ENCODE data around the gene FOXE3. TPM values are rescaled to one million over a fixed set of nuclear protein-coding genes. Genes with fewer than 3 reads are reported as not detected.

Gene FOXE3
- total RNA-seq = not detected in 2 replicates

GRCh38 chr1:47415728-47416318 is at the start of gene FOXE3:
TSS of gene FOXE3 (plus strand) at chr1:47416285. CDS start at chr1:47416316, 31 bp downstream.

GRCh38 chr1:47437447-47438164 is 21.5 kb downstream of the FOXE3 start, which contains the start of gene FOXD2:
TSS of gene FOXD2 (plus strand) at chr1:47438044. CDS start at chr1:47438136, 92 bp downstream.

Other genes starting within 250 kb of the FOXE3 start
- not detected in 2 replicates for gene PDZK1IP1, start 226.2 kb upstream of the FOXE3 start, total RNA-seq
- under 0.01 TPM in 2 replicates for gene TAL1, start 184.1 kb upstream of the FOXE3 start, total RNA-seq
- 1.7 and 2.6 TPM in 2 replicates for gene STIL, start 102.1 kb upstream of the FOXE3 start, total RNA-seq
- 89.6 and 106 TPM in 2 replicates for gene CMPK1, start 82.5 kb upstream of the FOXE3 start, total RNA-seq
- gene FOXD2, start 21.8 kb downstream of the FOXE3 start, total RNA-seq = under 0.01 TPM in 1 of 2 replicates, not detected in the other

Data from smooth muscle cell of bladder (primary cell).